ENCODE measurements around the gene CFAP299. TPM values are rescaled to one million over a fixed set of nuclear protein-coding genes. Genes with fewer than 3 reads are reported as not detected.
"Not testable (repeated sequence)": the region's sequence is repeated elsewhere in the genome, so short reads cannot be mapped to it uniquely, and the experiment has no call there.

Gene CFAP299
- total RNA-seq, 2 donors from 2014 or later: not detected

DNA sequence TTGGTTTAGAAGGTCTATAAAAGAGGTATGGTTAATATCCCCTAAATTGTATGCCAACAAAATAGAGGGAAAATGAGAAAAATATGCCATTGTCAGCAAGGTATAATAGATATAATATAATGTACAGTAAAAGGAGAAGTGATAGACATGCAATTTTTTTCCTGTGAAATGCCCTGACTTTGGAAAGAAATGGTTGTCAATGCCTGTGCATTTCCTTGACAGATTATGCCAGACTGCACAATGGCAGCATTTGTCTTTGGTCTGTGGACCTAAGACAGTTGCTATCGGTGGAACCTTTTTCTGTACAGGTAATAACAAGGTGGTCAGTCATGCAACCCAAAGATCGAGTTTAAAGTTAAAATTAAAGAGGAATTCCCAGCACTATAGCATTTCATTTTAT lies 301.7 kb downstream of the CFAP299 start:
- no peaks in the 10 kb centered on the region for H3K4me1 Mint-ChIP-seq
- no peak overlapping the region for H3K27ac Mint-ChIP-seq
- H3K9me3 Mint-ChIP-seq: no peaks in the 10 kb centered on the region
- Histone ChIP-seq H3K36me3 (ENCODE audit: control insufficient read depth, insufficient read depth, low read length) (no peaks in the 10 kb centered on the region), H3K9ac (ENCODE audit: extremely low read depth, low read length, poor library complexity, severe bottlenecking) (no peak overlapping the region), H3K9me3 (ENCODE audit: control insufficient read depth, low read length) (no peaks in the 10 kb centered on the region), H3K4me1 (ENCODE audit: control insufficient read depth, insufficient read depth, low read length) (no peaks in the 10 kb centered on the region), H3K27ac (ENCODE audit: low read depth, low read length) (no peak overlapping the region), H3K27me3 (ENCODE audit: control insufficient read depth, insufficient read depth, low read length, poor library complexity, severe bottlenecking) (no peaks in the 10 kb centered on the region), H3K4me3 (ENCODE audit: low read length) (no peak overlapping the region)
- DNase-seq: no peak
- no peak overlapping the region for H3K4me3 Mint-ChIP-seq
- no peaks in the 10 kb centered on the region for H3K36me3 Mint-ChIP-seq (ENCODE audit: low read depth)
- TF ChIP-seq, protein P1, sequence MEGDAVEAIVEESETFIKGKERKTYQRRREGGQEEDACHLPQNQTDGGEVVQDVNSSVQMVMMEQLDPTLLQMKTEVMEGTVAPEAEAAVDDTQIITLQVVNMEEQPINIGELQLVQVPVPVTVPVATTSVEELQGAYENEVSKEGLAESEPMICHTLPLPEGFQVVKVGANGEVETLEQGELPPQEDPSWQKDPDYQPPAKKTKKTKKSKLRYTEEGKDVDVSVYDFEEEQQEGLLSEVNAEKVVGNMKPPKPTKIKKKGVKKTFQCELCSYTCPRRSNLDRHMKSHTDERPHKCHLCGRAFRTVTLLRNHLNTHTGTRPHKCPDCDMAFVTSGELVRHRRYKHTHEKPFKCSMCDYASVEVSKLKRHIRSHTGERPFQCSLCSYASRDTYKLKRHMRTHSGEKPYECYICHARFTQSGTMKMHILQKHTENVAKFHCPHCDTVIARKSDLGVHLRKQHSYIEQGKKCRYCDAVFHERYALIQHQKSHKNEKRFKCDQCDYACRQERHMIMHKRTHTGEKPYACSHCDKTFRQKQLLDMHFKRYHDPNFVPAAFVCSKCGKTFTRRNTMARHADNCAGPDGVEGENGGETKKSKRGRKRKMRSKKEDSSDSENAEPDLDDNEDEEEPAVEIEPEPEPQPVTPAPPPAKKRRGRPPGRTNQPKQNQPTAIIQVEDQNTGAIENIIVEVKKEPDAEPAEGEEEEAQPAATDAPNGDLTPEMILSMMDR (conservative IDR thresholded peaks at IDR 0.05): no peak
- no peaks in the 10 kb centered on the region for H3K27me3 Mint-ChIP-seq (ENCODE audit: insufficient read depth)
- WGBS, 2 experiments (ENCODE audit: insufficient coverage in 1 of 2, insufficient read length in 1 of 2): 88 to 100% methylated on average over 1 to 2 of the region's 2 CpGs

DNA sequence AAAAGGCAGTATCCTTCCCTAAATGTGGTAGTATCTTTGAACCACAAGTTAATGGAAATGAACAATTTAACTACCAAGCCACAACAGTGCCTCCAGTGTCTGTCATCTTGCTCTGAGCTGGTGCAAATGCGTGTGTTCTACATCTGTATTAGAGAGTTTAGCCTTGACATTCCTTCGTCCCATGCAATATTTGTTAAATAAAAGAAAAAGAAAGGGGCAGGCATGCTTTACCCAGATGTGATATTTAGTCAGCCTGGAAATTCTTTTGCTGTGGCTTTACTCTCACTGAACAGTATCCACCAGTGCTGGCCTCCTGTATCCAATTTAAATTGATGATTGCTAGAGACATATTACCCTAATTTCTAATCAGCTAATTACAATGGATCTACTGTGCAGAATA lies 310.5 kb downstream of the CFAP299 start:
- H3K4me1 ChIP-seq (ENCODE audit: control insufficient read depth, insufficient read depth, low read length): no peaks in the 10 kb centered on the region
- Mint-ChIP-seq H3K4me3 (no peak overlapping the region), H3K4me1 (no peaks in the 10 kb centered on the region), H3K36me3 (ENCODE audit: low read depth) (no peaks in the 10 kb centered on the region), H3K27ac (no peak overlapping the region), H3K27me3 (ENCODE audit: insufficient read depth) (no peaks in the 10 kb centered on the region), H3K9me3 (no peaks in the 10 kb centered on the region)
- H3K4me3 ChIP-seq (ENCODE audit: low read length): no peak overlapping the region
- no peak overlapping the region for H3K9ac ChIP-seq (ENCODE audit: extremely low read depth, low read length, poor library complexity, severe bottlenecking)
- 97% methylated on average over 2 of the region's 2 CpGs; no CpG with 5 or more reads in 1 of the 2 experiments for WGBS, 2 experiments (ENCODE audit: insufficient coverage in 1 of 2, insufficient read length in 1 of 2)
- no peak for DNase-seq
- no peaks in the 10 kb centered on the region for H3K27me3 ChIP-seq (ENCODE audit: control insufficient read depth, insufficient read depth, low read length, poor library complexity, severe bottlenecking)
- H3K36me3 ChIP-seq (ENCODE audit: control insufficient read depth, insufficient read depth, low read length): no peaks in the 10 kb centered on the region
- H3K27ac ChIP-seq (ENCODE audit: low read depth, low read length): no peak overlapping the region
- no peaks in the 10 kb centered on the region for H3K9me3 ChIP-seq (ENCODE audit: control insufficient read depth, low read length)
- TF ChIP-seq, protein P1 (conservative IDR thresholded peaks at IDR 0.05): no peak

GRCh38 chr4:80655662-80656061 lies 320.1 kb downstream of the CFAP299 start:
- TF ChIP-seq, protein P1 (conservative IDR thresholded peaks at IDR 0.05): no peak
- H3K4me3 Mint-ChIP-seq: no peak overlapping the region
- H3K9me3 Mint-ChIP-seq: peaks cover 9% of the 10 kb centered on the region
- H3K27ac ChIP-seq (ENCODE audit: low read depth, low read length): no peak overlapping the region
- no peaks in the 10 kb centered on the region for H3K36me3 ChIP-seq (ENCODE audit: control insufficient read depth, insufficient read depth, low read length)
- WGBS, 2 experiments (ENCODE audit: insufficient coverage in 1 of 2, insufficient read length in 1 of 2): 80 to 85% methylated on average over 1 to 2 of the region's 2 CpGs
- no peaks in the 10 kb centered on the region for H3K36me3 Mint-ChIP-seq (ENCODE audit: low read depth)
- no peaks in the 10 kb centered on the region for H3K9me3 ChIP-seq (ENCODE audit: control insufficient read depth, low read length)
- H3K9ac ChIP-seq (ENCODE audit: extremely low read depth, low read length, poor library complexity, severe bottlenecking): no peak overlapping the region
- no peaks in the 10 kb centered on the region for H3K4me1 Mint-ChIP-seq
- no peaks in the 10 kb centered on the region for H3K4me1 ChIP-seq (ENCODE audit: control insufficient read depth, insufficient read depth, low read length)
- no peaks in the 10 kb centered on the region for H3K27me3 ChIP-seq (ENCODE audit: control insufficient read depth, insufficient read depth, low read length, poor library complexity, severe bottlenecking)
- H3K4me3 ChIP-seq (ENCODE audit: low read length): no peak overlapping the region
- no peak overlapping the region for H3K27ac Mint-ChIP-seq
- no peak for DNase-seq
- peaks cover 1% of the 10 kb centered on the region for H3K27me3 Mint-ChIP-seq (ENCODE audit: insufficient read depth)

- H3K36me3 ChIP-seq (ENCODE audit: control insufficient read depth, insufficient read depth, low read length); H3K4me1 Mint-ChIP-seq; H3K4me3 Mint-ChIP-seq; H3K4me3 ChIP-seq (ENCODE audit: low read length); DNase-seq; H3K9ac ChIP-seq (ENCODE audit: extremely low read depth, low read length, poor library complexity, severe bottlenecking); H3K4me1 ChIP-seq (ENCODE audit: control insufficient read depth, insufficient read depth, low read length); H3K27me3 ChIP-seq (ENCODE audit: control insufficient read depth, insufficient read depth, low read length, poor library complexity, severe bottlenecking); H3K9me3 ChIP-seq (ENCODE audit: control insufficient read depth, low read length); H3K27ac Mint-ChIP-seq; H3K9me3 Mint-ChIP-seq; H3K36me3 Mint-ChIP-seq (ENCODE audit: low read depth); H3K27me3 Mint-ChIP-seq (ENCODE audit: insufficient read depth); H3K27ac ChIP-seq (ENCODE audit: low read depth, low read length): not testable (repeated sequence)
- 91% methylated on average over 3 of the region's 3 CpGs; no CpG with 5 or more reads in 1 of the 2 experiments for WGBS, 2 experiments (ENCODE audit: insufficient coverage in 1 of 2, insufficient read length in 1 of 2)
These were observed 334.6 kb downstream of the CFAP299 start for GRCh38 chr4:80670118-80670517.

All from endodermal cell (in vitro differentiated cells).